Measurements from ENCODE around the gene ANXA6.

ANXA6 gene

DNA sequence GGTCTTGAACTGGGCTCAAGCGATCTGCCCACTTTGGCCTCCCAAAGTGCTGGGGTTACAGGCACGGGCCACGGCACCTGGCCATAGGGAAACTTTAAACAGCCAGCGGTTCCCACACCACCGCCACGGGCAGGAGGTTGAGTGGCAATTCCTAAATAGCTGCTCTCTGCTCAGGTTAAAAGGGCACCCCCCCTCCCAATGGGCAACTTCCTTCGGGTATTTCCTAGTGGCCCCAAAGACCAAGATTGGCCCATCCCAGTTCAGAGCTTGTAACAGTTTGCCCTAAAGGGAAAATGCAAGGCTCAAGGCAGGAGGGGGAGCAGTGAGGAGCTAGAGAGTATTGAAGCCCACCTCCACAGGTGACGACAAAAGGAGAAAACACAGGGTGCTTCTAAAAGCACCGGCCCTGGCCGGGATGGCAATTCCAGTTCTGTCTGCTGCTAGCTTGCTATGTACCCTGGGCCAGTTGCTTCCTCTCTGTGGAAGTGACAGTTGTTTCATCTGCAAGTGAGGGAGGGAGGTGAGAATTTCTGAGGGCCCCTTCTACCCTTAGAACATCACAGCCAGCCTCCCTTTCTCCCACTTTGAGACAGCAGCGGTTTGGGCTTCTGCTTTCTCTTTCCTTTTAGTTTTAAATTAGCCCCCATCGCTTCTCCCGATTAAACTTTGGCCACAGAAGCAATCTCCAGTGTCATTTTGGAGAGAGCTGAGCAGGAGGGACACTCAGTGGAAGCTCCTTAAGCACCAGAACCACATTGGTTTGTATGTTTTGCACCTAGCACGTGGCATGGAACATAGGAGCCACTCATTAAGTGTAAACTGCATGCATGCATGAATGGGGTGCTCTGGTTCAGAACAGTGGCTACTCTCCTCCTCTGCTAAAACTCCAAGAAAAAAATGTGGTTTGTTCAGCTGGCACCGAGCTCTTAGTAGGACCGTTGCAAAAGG lies 59.5 kb downstream of the ANXA6 start:
- Histone ChIP-seq H3K9ac (ENCODE audit: low read depth, low read length) (no peak overlapping the region), H3K4me1 (ENCODE audit: control insufficient read depth, insufficient read depth, low read length) (peaks cover 18% of the 10 kb centered on the region; the same call in 1 of the 2 replicates), H3K4me3 (ENCODE audit: low read depth, low read length) (no peak overlapping the region)

DNA sequence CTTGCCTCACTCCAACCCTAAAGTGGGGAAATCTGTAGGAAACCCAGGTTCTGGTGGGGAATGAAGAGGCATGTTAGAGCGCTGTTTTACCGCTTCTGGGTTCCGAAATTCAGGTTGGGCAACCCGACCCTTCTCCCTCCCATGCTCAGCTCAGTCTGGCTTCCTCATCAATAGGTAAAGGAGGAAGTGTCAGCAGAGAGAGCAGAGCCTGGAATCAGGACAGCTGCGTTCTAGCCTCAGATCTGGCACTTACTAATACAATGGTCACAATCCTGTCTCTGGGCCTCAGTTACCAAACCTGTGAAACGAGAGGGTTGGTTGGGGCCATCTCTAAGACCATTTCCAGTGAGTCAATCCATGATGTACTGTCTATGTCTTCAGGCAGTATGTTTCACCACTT lies 60.5 kb downstream of the ANXA6 start:
- Histone ChIP-seq H3K36me3 (ENCODE audit: control insufficient read depth, insufficient read depth, low read length) (no peaks in the 10 kb centered on the region), H3K9me3 (ENCODE audit: control insufficient read depth, insufficient read depth, low read length) (no peaks in the 10 kb centered on the region), H3K4me3 (ENCODE audit: low read depth, low read length) (no peak overlapping the region), H3K27me3 (ENCODE audit: control insufficient read depth, insufficient read depth, low read length) (no peaks in the 10 kb centered on the region), H3K9ac (ENCODE audit: low read depth, low read length) (no peak overlapping the region), H3K27ac (ENCODE audit: low read depth, low read length) (no peak overlapping the region), H3K4me1 (ENCODE audit: control insufficient read depth, insufficient read depth, low read length) (peaks cover 22% of the 10 kb centered on the region; the same call in 1 of the 2 replicates)

More for the DNA sequence above, 59.5 kb downstream of the ANXA6 start:
- H3K27ac ChIP-seq (ENCODE audit: low read depth, low read length): no peak overlapping the region
- no peaks in the 10 kb centered on the region for H3K9me3 ChIP-seq (ENCODE audit: control insufficient read depth, insufficient read depth, low read length)
- no peaks in the 10 kb centered on the region for H3K36me3 ChIP-seq (ENCODE audit: control insufficient read depth, insufficient read depth, low read length)
- no peaks in the 10 kb centered on the region for H3K27me3 ChIP-seq (ENCODE audit: control insufficient read depth, insufficient read depth, low read length)

DNA sequence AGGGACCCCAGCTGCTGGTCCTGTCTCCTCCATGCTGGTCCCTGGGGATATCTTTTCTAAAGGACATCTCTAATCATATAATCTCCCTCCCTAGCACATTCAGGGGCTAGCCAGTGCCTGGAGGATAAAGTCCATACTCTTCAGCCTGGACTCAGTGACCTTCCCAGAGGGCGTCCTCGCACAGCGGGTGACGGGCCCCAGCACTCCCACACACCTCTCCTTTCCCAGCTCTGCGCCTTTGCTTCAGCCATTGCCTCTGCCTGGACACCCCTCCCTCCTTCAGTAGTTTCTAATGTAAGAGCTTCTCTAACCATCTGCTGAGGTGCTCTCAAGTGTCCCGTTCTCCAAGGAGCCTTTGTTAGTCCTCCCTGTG lies 61.6 kb downstream of the ANXA6 start:
- Histone ChIP-seq H3K27ac (ENCODE audit: low read depth, low read length) (no peak overlapping the region), H3K9ac (ENCODE audit: low read depth, low read length) (no peak overlapping the region), H3K4me3 (ENCODE audit: low read depth, low read length) (no peak overlapping the region), H3K4me1 (ENCODE audit: control insufficient read depth, insufficient read depth, low read length) (peaks cover 22% of the 10 kb centered on the region; the same call in 1 of the 2 replicates), H3K36me3 (ENCODE audit: control insufficient read depth, insufficient read depth, low read length) (no peaks in the 10 kb centered on the region), H3K27me3 (ENCODE audit: control insufficient read depth, insufficient read depth, low read length) (no peaks in the 10 kb centered on the region), H3K9me3 (ENCODE audit: control insufficient read depth, insufficient read depth, low read length) (no peaks in the 10 kb centered on the region)

DNA sequence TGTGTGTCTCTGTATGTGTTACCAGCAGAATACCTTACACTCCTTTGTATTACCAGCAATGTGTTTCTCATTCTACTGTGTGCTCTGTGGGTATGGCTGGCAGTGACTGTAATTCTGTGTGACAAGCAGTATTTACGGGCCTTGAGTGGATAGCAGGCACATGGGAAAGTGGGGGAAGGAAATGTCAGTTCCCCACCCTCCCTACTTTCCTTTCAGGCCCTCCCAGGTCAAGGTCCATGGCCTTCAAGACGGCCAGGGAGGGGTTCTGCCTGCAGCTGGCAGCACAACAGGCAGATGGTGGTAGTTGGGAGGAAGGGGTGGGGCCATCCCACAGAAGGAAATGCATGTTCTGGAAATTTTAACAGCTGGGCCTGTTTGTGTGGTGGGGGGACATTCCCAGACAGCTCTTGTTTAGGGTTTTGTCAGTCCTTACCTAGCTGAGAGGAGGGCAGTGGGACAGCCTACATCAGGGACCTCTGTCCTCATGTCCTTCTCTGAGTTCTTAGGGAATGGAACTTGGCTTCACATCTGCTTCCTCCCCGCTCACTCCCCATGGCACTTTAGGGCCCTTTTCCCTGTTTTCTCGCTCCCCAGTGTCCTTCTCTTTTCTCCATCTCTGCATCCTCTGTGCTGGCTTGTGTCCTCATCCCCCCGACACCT lies 62.1 kb downstream of the ANXA6 start:
- no peaks in the 10 kb centered on the region for H3K36me3 ChIP-seq (ENCODE audit: control insufficient read depth, insufficient read depth, low read length)
- H3K4me1 ChIP-seq (ENCODE audit: control insufficient read depth, insufficient read depth, low read length): peaks cover 22% of the 10 kb centered on the region; the same call in 1 of the 2 replicates
- no peak overlapping the region for H3K4me3 ChIP-seq (ENCODE audit: low read depth, low read length)
- H3K27ac ChIP-seq (ENCODE audit: low read depth, low read length): no peak overlapping the region
- H3K9me3 ChIP-seq (ENCODE audit: control insufficient read depth, insufficient read depth, low read length): no peaks in the 10 kb centered on the region
- H3K9ac ChIP-seq (ENCODE audit: low read depth, low read length): no peak overlapping the region
- H3K27me3 ChIP-seq (ENCODE audit: control insufficient read depth, insufficient read depth, low read length): no peaks in the 10 kb centered on the region

DNA sequence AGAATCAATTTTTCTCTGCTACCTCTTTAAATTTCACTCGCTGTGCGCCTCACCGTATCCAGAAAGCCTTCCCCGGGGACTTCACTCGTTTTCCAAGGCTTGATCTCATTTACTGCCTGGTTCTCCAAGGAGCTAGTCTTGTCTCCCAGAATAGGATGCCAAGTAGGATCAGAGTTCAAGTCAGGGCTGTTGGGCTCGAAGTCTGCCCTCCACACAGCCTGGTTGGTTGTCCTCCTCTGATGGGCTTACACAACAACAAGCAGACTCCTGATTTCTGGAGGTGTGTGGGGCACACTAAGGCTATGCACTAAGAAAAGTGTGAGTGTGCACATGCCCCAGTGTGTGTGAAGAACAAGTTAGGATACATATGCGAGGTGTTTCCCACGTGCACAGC lies 62.7 kb downstream of the ANXA6 start:
- H3K9me3 ChIP-seq (ENCODE audit: control insufficient read depth, insufficient read depth, low read length): no peaks in the 10 kb centered on the region
- H3K4me1 ChIP-seq (ENCODE audit: control insufficient read depth, insufficient read depth, low read length): peaks cover 22% of the 10 kb centered on the region; the same call in 1 of the 2 replicates
- H3K27ac ChIP-seq (ENCODE audit: low read depth, low read length): no peak overlapping the region
- H3K27me3 ChIP-seq (ENCODE audit: control insufficient read depth, insufficient read depth, low read length): no peaks in the 10 kb centered on the region
- no peak overlapping the region for H3K9ac ChIP-seq (ENCODE audit: low read depth, low read length)
- no peak overlapping the region for H3K4me3 ChIP-seq (ENCODE audit: low read depth, low read length)
- no peaks in the 10 kb centered on the region for H3K36me3 ChIP-seq (ENCODE audit: control insufficient read depth, insufficient read depth, low read length)

DNA sequence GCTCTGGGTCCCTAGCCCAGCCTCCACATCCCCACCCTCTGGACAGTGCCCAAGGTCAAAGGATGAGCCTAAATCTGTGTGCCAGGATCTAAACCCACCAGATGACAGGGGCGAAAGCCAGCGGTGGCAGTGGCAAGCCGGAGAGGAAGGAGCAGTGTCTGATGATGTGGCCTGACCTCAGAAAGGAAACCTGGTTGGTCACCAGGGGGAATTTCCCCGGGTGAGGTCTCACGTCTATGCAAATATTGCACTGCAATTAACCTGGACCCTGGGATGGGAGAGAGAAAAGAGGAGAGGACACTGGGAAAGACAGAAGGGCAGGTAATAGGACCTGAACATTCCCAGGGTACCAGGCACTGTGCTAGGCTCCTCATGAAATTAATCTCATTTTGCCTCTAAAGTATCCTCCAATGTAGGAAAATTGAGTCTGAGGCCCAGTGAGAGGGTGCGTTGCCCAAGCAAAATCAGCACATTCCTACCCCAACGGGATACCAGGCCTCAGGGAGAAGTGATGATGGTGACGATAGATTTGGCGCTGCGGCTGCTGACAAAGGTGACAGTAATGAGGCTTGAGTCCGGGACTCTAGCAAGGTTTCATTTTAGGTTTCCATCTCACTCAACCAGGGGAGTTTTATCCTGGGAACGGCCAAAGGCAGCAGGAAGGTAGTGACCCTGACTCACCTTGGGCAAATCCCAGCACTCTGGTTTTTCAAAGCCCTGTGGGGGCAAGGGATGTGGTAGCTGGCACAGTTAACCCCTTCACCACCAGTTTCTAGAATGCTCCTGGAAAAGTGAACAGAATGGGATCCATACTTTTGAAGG lies 63.3 kb downstream of the ANXA6 start:
- no peaks in the 10 kb centered on the region for H3K9me3 ChIP-seq (ENCODE audit: control insufficient read depth, insufficient read depth, low read length)
- H3K4me1 ChIP-seq (ENCODE audit: control insufficient read depth, insufficient read depth, low read length): peaks cover 22% of the 10 kb centered on the region; the same call in 1 of the 2 replicates
- H3K36me3 ChIP-seq (ENCODE audit: control insufficient read depth, insufficient read depth, low read length): no peaks in the 10 kb centered on the region
- peak overlapping the region; percentile 25 for H3K27ac ChIP-seq (ENCODE audit: low read depth, low read length)
- no peaks in the 10 kb centered on the region for H3K27me3 ChIP-seq (ENCODE audit: control insufficient read depth, insufficient read depth, low read length)
- no peak overlapping the region for H3K4me3 ChIP-seq (ENCODE audit: low read depth, low read length)
- H3K9ac ChIP-seq (ENCODE audit: low read depth, low read length): no peak overlapping the region

DNA sequence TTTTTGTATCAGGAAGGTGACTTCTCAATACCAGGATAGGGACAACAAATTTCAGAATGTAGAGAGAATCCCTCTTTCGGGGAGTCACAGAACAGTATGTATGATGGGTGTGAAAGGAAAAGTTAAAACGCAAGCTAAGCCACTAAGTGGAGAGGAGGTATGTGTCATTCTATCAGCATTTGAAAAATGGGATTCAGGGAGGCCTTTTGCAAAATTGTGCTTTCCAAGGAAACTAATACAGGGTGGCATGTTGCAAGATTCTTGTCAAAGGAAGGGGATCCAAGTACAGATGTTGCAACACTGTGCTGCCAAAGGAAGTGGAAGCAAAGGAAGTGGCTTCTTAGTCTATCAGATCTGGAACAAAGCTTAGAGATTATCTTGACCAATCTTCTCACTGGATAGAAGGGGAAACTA lies 64.1 kb downstream of the ANXA6 start:
- no peak overlapping the region for H3K4me3 ChIP-seq (ENCODE audit: low read depth, low read length)
- no peak overlapping the region for H3K9ac ChIP-seq (ENCODE audit: low read depth, low read length)
- no peaks in the 10 kb centered on the region for H3K36me3 ChIP-seq (ENCODE audit: control insufficient read depth, insufficient read depth, low read length)
- no peaks in the 10 kb centered on the region for H3K27me3 ChIP-seq (ENCODE audit: control insufficient read depth, insufficient read depth, low read length)
- no peaks in the 10 kb centered on the region for H3K9me3 ChIP-seq (ENCODE audit: control insufficient read depth, insufficient read depth, low read length)
- H3K4me1 ChIP-seq (ENCODE audit: control insufficient read depth, insufficient read depth, low read length): peaks cover 22% of the 10 kb centered on the region; the same call in 1 of the 2 replicates
- peak overlapping the region; percentile 25 for H3K27ac ChIP-seq (ENCODE audit: low read depth, low read length)

DNA sequence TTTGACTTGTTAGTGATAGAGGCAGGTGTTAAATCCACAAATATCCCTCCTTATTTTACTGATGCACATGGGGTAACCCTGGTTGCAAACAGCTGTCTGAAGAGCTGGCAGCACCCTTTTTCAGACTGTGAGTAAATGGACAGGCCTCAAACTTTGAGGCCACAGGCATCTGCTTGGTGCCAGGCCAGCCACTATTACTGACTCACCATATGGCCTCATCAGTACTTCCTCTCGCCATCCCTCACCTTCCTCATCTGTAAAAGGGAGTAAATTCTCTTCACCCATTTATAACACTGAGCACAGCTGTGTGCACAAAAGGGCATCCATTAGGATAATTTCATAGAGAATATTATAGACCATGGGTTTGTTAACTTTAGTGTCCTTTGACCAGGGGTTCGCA lies 64.8 kb downstream of the ANXA6 start:
- Histone ChIP-seq H3K27ac (ENCODE audit: low read depth, low read length) (no peak overlapping the region), H3K27me3 (ENCODE audit: control insufficient read depth, insufficient read depth, low read length) (no peaks in the 10 kb centered on the region), H3K9ac (ENCODE audit: low read depth, low read length) (no peak overlapping the region), H3K4me3 (ENCODE audit: low read depth, low read length) (no peak overlapping the region), H3K36me3 (ENCODE audit: control insufficient read depth, insufficient read depth, low read length) (no peaks in the 10 kb centered on the region), H3K9me3 (ENCODE audit: control insufficient read depth, insufficient read depth, low read length) (no peaks in the 10 kb centered on the region), H3K4me1 (ENCODE audit: control insufficient read depth, insufficient read depth, low read length) (peaks cover 22% of the 10 kb centered on the region; the same call in 1 of the 2 replicates)

DNA sequence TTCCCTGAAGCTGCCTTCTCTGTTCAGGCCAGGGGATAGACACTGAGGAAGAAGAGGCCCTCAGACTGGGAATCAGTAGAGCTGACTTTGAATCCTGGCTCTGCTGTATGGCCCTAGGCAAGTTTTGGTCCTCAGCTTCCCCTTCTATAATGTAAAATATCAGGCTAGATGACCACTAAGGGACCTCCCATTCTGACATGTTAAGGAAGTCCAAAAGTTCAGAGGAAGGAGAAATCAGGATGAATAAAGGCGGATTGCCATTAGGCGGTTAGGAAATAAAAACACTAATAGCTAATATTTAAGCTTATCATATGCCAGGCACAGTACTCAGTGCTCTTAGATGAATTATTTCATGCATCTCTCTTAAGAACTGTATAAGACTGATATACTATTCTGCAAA lies 67.9 kb downstream of the ANXA6 start:
- H3K4me1 ChIP-seq (ENCODE audit: control insufficient read depth, insufficient read depth, low read length): peaks cover 14% of the 10 kb centered on the region; the same call in 1 of the 2 replicates
- no peak overlapping the region for H3K27ac ChIP-seq (ENCODE audit: low read depth, low read length)
- no peaks in the 10 kb centered on the region for H3K27me3 ChIP-seq (ENCODE audit: control insufficient read depth, insufficient read depth, low read length)

DNA sequence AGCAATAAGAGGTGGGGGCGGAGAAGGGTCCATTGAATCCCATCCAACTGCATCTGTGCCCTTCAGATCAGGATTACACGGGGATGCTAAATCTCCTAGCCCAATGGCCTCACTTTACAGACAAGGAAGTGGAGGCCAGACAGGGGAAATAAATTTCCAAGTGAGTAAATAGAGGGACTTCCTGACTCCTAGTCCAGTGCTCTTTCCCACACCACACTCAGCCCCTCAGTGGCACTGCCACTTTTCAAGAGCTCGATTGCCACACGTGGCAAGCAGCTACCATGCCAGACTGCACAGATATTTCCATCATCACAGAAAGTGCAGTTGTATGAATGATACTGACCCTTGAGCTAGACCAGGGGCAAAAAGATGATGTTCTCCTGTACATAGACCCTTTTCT lies 68.6 kb downstream of the ANXA6 start:
- Histone ChIP-seq H3K9ac (ENCODE audit: low read depth, low read length) (no peak overlapping the region), H3K4me1 (ENCODE audit: control insufficient read depth, insufficient read depth, low read length) (peaks cover 10% of the 10 kb centered on the region; the same call in 1 of the 2 replicates), H3K4me3 (ENCODE audit: low read depth, low read length) (no peak overlapping the region), H3K27ac (ENCODE audit: low read depth, low read length) (no peak overlapping the region), H3K36me3 (ENCODE audit: control insufficient read depth, insufficient read depth, low read length) (no peaks in the 10 kb centered on the region), H3K27me3 (ENCODE audit: control insufficient read depth, insufficient read depth, low read length) (no peaks in the 10 kb centered on the region), H3K9me3 (ENCODE audit: control insufficient read depth, insufficient read depth, low read length) (no peaks in the 10 kb centered on the region)

More for the DNA sequence above, 67.9 kb downstream of the ANXA6 start:
- H3K4me3 ChIP-seq (ENCODE audit: low read depth, low read length): no peak overlapping the region
- H3K9ac ChIP-seq (ENCODE audit: low read depth, low read length): no peak overlapping the region
- no peaks in the 10 kb centered on the region for H3K9me3 ChIP-seq (ENCODE audit: control insufficient read depth, insufficient read depth, low read length)
- H3K36me3 ChIP-seq (ENCODE audit: control insufficient read depth, insufficient read depth, low read length): no peaks in the 10 kb centered on the region

Measured in HUES48 (cell line).